WTC11 (cell line): ENCODE measurements around the gene FASTK. TPM values are rescaled to one million over a fixed set of nuclear protein-coding genes. Genes with fewer than 3 reads are reported as not detected.

Source experiments
- ATF1 ChIP-seq: sonication (generic); formaldehyde crosslinking; IDR thresholded peaks from 2 replicates; pipeline ENCODE4 v1.8.1; 2023; ENCODE audit warnings: mild to moderate bottlenecking, moderate library complexity, missing genetic modification reagents
- FOXK1 ChIP-seq: sonication (generic); formaldehyde crosslinking; IDR thresholded peaks from 2 replicates; pipeline ENCODE4 v1.8.0; 2022; ENCODE audit warnings: mild to moderate bottlenecking, moderate library complexity, missing genetic modification reagents
- GABPB1 ChIP-seq: sonication (generic); formaldehyde crosslinking; IDR thresholded peaks from 2 replicates; pipeline ENCODE4 v1.8.1; 2023; ENCODE audit warnings: mild to moderate bottlenecking, missing genetic modification reagents
- GRHL2 ChIP-seq: fragments of 250-450 bp; sonication (Bioruptor Pico); IDR thresholded peaks from 2 replicates; pipeline ENCODE4 v1.8.0; 2022; ENCODE audit warnings: mild to moderate bottlenecking, moderate library complexity; ENCODE audit not compliant: insufficient replicate concordance, severe bottlenecking
- JAZF1 ChIP-seq: fragments of 250-450 bp; sonication (Bioruptor Pico); IDR thresholded peaks from 2 replicates; pipeline ENCODE4 v1.9.0; 2021; ENCODE audit warnings: moderate library complexity, mild to moderate bottlenecking, inconsistent platforms
- KAT7 ChIP-seq: sonication (generic); formaldehyde crosslinking; IDR thresholded peaks from 2 replicates; pipeline ENCODE4 v1.8.1; 2023; ENCODE audit warnings: missing genetic modification reagents, mild to moderate bottlenecking, borderline replicate concordance
- NFE2L1 ChIP-seq: sonication (generic); formaldehyde crosslinking; IDR thresholded peaks from 2 replicates; pipeline ENCODE4 v1.8.1; 2023; ENCODE audit warnings: missing genetic modification reagents
- NR2C2 ChIP-seq: sonication (generic); formaldehyde crosslinking; IDR thresholded peaks from 2 replicates; pipeline ENCODE4 v1.8.0; 2022; ENCODE audit warnings: mild to moderate bottlenecking, missing genetic modification reagents
- NR3C1 ChIP-seq: sonication (generic); formaldehyde crosslinking; conservative IDR thresholded peaks from 2 replicates; pipeline ENCODE4 v1.8.1; 2023; ENCODE audit warnings: low read depth, mild to moderate bottlenecking, missing genetic modification reagents
- OVOL2 ChIP-seq: fragments of 250-450 bp; sonication (Bioruptor Pico); IDR thresholded peaks from 2 replicates; pipeline ENCODE4 v1.9.0; 2021; ENCODE audit warnings: mild to moderate bottlenecking, borderline replicate concordance
- RORB ChIP-seq: fragments of 250-450 bp; sonication (Bioruptor Pico); IDR thresholded peaks from 2 replicates; pipeline ENCODE4 v1.9.0; 2021; ENCODE audit warnings: mild to moderate bottlenecking
- SMAD3 ChIP-seq: sonication (generic); formaldehyde crosslinking; IDR thresholded peaks from 2 replicates; pipeline ENCODE4 v1.8.0; 2022; ENCODE audit warnings: missing genetic modification reagents, mild to moderate bottlenecking, borderline replicate concordance
- TEAD1 ChIP-seq: sonication (generic); formaldehyde crosslinking; IDR thresholded peaks from 2 replicates; pipeline ENCODE4 v1.8.0; 2022; ENCODE audit warnings: mild to moderate bottlenecking, missing genetic modification reagents
- TP53 ChIP-seq: sonication (generic); formaldehyde crosslinking; IDR thresholded peaks from 2 replicates; pipeline ENCODE4 v1.8.1; 2023; ENCODE audit warnings: mild to moderate bottlenecking, missing genetic modification reagents
- ZBTB21 ChIP-seq: sonication (generic); formaldehyde crosslinking; IDR thresholded peaks from 2 replicates; pipeline ENCODE4 v1.8.1; 2023; ENCODE audit warnings: mild to moderate bottlenecking, missing genetic modification reagents, borderline replicate concordance
- ZNF138 ChIP-seq: sonication (generic); formaldehyde crosslinking; conservative IDR thresholded peaks from 2 replicates; pipeline ENCODE4 v1.8.1; 2022; ENCODE audit warnings: mild to moderate bottlenecking, moderate library complexity, missing genetic modification reagents
- ZNF232 ChIP-seq: sonication (generic); formaldehyde crosslinking; IDR thresholded peaks from 2 replicates; pipeline ENCODE4 v1.8.0; 2022; ENCODE audit warnings: mild to moderate bottlenecking, missing genetic modification reagents
- ZNF317 ChIP-seq: sonication (generic); formaldehyde crosslinking; IDR thresholded peaks from 2 replicates; pipeline ENCODE4 v1.8.1; 2023; ENCODE audit warnings: low read depth, mild to moderate bottlenecking, moderate library complexity, missing genetic modification reagents, borderline replicate concordance
- ZNF416 ChIP-seq: fragments of 250-450 bp; sonication (Bioruptor Pico); IDR thresholded peaks from 2 replicates; pipeline ENCODE4 v1.9.0; 2021; ENCODE audit warnings: mild to moderate bottlenecking, inconsistent platforms
- ZNF423 ChIP-seq: fragments of 250-450 bp; sonication (Bioruptor Pico); IDR thresholded peaks from 2 replicates; pipeline ENCODE4 v2.1.2; 2022; ENCODE audit warnings: mild to moderate bottlenecking, moderate library complexity
- total RNA-seq: library from RNA; stranded (reverse); gene quantifications from 3 replicates; pipeline ENCODE4 v1.2.3, GENCODE V29; 2021
- TF ChIP-seq, protein P1 (sequence below): sonication (generic); formaldehyde crosslinking; IDR thresholded peaks from 2 replicates; pipeline ENCODE4 v1.8.1; 2022; ENCODE audit warnings: low read depth, missing genetic modification reagents, borderline replicate concordance
- TF ChIP-seq, protein P2 (sequence below): sonication (generic); formaldehyde crosslinking; IDR thresholded peaks from 2 replicates; pipeline ENCODE4 v1.8.1; 2023; ENCODE audit warnings: mild to moderate bottlenecking, missing genetic modification reagents
- TF ChIP-seq, protein P3 (sequence below): sonication (generic); formaldehyde crosslinking; IDR thresholded peaks from 2 replicates; pipeline ENCODE4 v1.8.0; 2022; ENCODE audit warnings: missing genetic modification reagents
- TF ChIP-seq, protein P4 (sequence below): sonication (generic); formaldehyde crosslinking; IDR thresholded peaks from 2 replicates; pipeline ENCODE4 v1.8.1; 2023; ENCODE audit warnings: mild to moderate bottlenecking, missing genetic modification reagents, moderate library complexity
- TF ChIP-seq, protein P5 (sequence below): sonication (generic); formaldehyde crosslinking; IDR thresholded peaks from 2 replicates; pipeline ENCODE4 v1.8.1; 2022; ENCODE audit warnings: missing genetic modification reagents, borderline replicate concordance
- TF ChIP-seq, protein P6 (sequence below): sonication (generic); formaldehyde crosslinking; IDR thresholded peaks from 2 replicates; pipeline ENCODE4 v1.8.1; 2022; ENCODE audit warnings: mild to moderate bottlenecking, moderate library complexity, missing genetic modification reagents
- TF ChIP-seq, protein P7 (sequence below): sonication (generic); formaldehyde crosslinking; IDR thresholded peaks from 2 replicates; pipeline ENCODE4 v1.8.1; 2023; ENCODE audit warnings: mild to moderate bottlenecking, missing genetic modification reagents, borderline replicate concordance

The FASTK gene
- total RNA-seq, 1 experiment from 2014 or later: 70.2 TPM

DNA sequence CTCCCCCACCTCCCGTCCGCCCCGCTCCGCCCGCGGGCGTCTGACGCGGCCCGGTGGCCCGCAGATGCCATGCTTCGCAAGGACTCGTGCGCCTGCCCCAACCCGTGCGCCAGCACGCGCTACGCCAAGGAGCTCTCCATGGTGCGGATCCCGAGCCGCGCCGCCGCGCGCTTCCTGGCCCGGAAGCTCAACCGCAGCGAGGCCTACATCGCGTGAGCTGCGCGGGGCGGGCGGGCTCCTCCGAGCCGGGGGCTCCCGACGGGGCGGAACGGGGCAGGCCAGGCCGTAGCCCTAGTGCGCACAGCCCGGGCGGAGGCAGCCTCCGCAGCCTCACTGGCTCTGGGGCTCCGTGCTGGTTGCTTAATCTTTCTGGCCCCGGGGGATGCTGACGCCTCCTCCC, 29.5 kb downstream of the FASTK start (continued):
- TF ChIP-seq, protein P1, sequence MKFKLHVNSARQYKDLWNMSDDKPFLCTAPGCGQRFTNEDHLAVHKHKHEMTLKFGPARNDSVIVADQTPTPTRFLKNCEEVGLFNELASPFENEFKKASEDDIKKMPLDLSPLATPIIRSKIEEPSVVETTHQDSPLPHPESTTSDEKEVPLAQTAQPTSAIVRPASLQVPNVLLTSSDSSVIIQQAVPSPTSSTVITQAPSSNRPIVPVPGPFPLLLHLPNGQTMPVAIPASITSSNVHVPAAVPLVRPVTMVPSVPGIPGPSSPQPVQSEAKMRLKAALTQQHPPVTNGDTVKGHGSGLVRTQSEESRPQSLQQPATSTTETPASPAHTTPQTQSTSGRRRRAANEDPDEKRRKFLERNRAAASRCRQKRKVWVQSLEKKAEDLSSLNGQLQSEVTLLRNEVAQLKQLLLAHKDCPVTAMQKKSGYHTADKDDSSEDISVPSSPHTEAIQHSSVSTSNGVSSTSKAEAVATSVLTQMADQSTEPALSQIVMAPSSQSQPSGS (CRISPR knock-in tag): peak; percentile 69; the same call in 1 of the 2 replicates
- TF ChIP-seq GRHL2 (CRISPR knock-in tag) (no peak), ZNF317 (CRISPR knock-in tag) (peak; percentile 78), RORB (CRISPR knock-in tag) (no peak), ZNF416 (CRISPR knock-in tag) (no peak), GABPB1 (CRISPR knock-in tag) (no peak), ZBTB21 (no peak), ATF1 (peak; percentile 93; the same call in 1 of the 2 replicates), FOXK1 (CRISPR knock-in tag) (peak; percentile 98), ZNF138 (no peak), NR3C1 (no peak), OVOL2 (CRISPR knock-in tag) (no peak), JAZF1 (CRISPR knock-in tag) (no peak), NFE2L1 (CRISPR knock-in tag) (peak; percentile 97), KAT7 (CRISPR knock-in tag) (peak; percentile 99), NR2C2 (CRISPR knock-in tag) (peak; percentile 65; the same call in 1 of the 2 replicates), TEAD1 (CRISPR knock-in tag) (peak; percentile 98), TP53 (CRISPR knock-in tag) (no peak; the same call in 1 of the 2 replicates), ZNF232 (CRISPR knock-in tag) (peak; percentile 98), SMAD3 (CRISPR knock-in tag) (peak; percentile 98), ZNF423 (CRISPR knock-in tag) (no peak)
- TF ChIP-seq, protein P2, sequence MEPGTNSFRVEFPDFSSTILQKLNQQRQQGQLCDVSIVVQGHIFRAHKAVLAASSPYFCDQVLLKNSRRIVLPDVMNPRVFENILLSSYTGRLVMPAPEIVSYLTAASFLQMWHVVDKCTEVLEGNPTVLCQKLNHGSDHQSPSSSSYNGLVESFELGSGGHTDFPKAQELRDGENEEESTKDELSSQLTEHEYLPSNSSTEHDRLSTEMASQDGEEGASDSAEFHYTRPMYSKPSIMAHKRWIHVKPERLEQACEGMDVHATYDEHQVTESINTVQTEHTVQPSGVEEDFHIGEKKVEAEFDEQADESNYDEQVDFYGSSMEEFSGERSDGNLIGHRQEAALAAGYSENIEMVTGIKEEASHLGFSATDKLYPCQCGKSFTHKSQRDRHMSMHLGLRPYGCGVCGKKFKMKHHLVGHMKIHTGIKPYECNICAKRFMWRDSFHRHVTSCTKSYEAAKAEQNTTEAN (CRISPR knock-in tag): peak; percentile 97
- TF ChIP-seq, protein P3, sequence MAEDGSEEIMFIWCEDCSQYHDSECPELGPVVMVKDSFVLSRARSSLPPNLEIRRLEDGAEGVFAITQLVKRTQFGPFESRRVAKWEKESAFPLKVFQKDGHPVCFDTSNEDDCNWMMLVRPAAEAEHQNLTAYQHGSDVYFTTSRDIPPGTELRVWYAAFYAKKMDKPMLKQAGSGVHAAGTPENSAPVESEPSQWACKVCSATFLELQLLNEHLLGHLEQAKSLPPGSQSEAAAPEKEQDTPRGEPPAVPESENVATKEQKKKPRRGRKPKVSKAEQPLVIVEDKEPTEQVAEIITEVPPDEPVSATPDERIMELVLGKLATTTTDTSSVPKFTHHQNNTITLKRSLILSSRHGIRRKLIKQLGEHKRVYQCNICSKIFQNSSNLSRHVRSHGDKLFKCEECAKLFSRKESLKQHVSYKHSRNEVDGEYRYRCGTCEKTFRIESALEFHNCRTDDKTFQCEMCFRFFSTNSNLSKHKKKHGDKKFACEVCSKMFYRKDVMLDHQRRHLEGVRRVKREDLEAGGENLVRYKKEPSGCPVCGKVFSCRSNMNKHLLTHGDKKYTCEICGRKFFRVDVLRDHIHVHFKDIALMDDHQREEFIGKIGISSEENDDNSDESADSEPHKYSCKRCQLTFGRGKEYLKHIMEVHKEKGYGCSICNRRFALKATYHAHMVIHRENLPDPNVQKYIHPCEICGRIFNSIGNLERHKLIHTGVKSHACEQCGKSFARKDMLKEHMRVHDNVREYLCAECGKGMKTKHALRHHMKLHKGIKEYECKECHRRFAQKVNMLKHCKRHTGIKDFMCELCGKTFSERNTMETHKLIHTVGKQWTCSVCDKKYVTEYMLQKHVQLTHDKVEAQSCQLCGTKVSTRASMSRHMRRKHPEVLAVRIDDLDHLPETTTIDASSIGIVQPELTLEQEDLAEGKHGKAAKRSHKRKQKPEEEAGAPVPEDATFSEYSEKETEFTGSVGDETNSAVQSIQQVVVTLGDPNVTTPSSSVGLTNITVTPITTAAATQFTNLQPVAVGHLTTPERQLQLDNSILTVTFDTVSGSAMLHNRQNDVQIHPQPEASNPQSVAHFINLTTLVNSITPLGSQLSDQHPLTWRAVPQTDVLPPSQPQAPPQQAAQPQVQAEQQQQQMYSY (CRISPR knock-in tag): peak; percentile 70
- TF ChIP-seq, protein P4, sequence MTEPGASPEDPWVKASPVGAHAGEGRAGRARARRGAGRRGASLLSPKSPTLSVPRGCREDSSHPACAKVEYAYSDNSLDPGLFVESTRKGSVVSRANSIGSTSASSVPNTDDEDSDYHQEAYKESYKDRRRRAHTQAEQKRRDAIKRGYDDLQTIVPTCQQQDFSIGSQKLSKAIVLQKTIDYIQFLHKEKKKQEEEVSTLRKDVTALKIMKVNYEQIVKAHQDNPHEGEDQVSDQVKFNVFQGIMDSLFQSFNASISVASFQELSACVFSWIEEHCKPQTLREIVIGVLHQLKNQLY: peak; percentile 97
- TF ChIP-seq, protein P5, sequence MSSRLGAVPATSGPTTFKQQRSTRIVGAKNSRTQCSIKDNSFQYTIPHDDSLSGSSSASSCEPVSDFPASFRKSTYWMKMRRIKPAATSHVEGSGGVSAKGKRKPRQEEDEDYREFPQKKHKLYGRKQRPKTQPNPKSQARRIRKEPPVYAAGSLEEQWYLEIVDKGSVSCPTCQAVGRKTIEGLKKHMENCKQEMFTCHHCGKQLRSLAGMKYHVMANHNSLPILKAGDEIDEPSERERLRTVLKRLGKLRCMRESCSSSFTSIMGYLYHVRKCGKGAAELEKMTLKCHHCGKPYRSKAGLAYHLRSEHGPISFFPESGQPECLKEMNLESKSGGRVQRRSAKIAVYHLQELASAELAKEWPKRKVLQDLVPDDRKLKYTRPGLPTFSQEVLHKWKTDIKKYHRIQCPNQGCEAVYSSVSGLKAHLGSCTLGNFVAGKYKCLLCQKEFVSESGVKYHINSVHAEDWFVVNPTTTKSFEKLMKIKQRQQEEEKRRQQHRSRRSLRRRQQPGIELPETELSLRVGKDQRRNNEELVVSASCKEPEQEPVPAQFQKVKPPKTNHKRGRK (CRISPR knock-in tag): peak; percentile 50; the same call in 1 of the 2 replicates
- TF ChIP-seq, protein P6, sequence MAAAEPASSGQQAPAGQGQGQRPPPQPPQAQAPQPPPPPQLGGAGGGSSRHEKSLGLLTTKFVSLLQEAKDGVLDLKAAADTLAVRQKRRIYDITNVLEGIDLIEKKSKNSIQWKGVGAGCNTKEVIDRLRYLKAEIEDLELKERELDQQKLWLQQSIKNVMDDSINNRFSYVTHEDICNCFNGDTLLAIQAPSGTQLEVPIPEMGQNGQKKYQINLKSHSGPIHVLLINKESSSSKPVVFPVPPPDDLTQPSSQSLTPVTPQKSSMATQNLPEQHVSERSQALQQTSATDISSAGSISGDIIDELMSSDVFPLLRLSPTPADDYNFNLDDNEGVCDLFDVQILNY (CRISPR knock-in tag): peak; percentile 97
- TF ChIP-seq, protein P7, sequence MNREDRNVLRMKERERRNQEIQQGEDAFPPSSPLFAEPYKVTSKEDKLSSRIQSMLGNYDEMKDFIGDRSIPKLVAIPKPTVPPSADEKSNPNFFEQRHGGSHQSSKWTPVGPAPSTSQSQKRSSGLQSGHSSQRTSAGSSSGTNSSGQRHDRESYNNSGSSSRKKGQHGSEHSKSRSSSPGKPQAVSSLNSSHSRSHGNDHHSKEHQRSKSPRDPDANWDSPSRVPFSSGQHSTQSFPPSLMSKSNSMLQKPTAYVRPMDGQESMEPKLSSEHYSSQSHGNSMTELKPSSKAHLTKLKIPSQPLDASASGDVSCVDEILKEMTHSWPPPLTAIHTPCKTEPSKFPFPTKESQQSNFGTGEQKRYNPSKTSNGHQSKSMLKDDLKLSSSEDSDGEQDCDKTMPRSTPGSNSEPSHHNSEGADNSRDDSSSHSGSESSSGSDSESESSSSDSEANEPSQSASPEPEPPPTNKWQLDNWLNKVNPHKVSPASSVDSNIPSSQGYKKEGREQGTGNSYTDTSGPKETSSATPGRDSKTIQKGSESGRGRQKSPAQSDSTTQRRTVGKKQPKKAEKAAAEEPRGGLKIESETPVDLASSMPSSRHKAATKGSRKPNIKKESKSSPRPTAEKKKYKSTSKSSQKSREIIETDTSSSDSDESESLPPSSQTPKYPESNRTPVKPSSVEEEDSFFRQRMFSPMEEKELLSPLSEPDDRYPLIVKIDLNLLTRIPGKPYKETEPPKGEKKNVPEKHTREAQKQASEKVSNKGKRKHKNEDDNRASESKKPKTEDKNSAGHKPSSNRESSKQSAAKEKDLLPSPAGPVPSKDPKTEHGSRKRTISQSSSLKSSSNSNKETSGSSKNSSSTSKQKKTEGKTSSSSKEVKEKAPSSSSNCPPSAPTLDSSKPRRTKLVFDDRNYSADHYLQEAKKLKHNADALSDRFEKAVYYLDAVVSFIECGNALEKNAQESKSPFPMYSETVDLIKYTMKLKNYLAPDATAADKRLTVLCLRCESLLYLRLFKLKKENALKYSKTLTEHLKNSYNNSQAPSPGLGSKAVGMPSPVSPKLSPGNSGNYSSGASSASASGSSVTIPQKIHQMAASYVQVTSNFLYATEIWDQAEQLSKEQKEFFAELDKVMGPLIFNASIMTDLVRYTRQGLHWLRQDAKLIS (CRISPR knock-in tag): peak; percentile 83; the same call in 1 of the 2 replicates
